Prostate gland (tissue), 2 donors: ENCODE measurements around the gene TBX4.

Source experiments
- POLR2A ChIP-seq: fragments of 450-650 bp; IDR thresholded peaks from one replicate; pipeline ENCODE4 v1.6.1; 2016; ENCODE audit warnings: antibody characterized with exemption, mild to moderate bottlenecking
- POLR2AphosphoS5 ChIP-seq: sonication (generic); formaldehyde crosslinking; IDR thresholded peaks from one replicate; pipeline ENCODE4 v1.6.1; 2017; ENCODE audit warnings: antibody characterized with exemption
- TF ChIP-seq, protein P1 (sequence below), 4 experiments: fragments of 200-600 bp in 2 of 4; fragments of 450-650 bp in 2 of 4; sonication (generic) in 2 of 4; IDR thresholded peaks; 1 replicate in 3 of 4; 2 replicates in 1 of 4; pipeline ENCODE4 v1.5.1; 2016 to 2019; ENCODE audit warnings: antibody characterized with exemption in 4 of 4, mild to moderate bottlenecking in 2 of 4, moderate library complexity in 2 of 4

GRCh38 chr17:61487161-61487988, 35.2 kb downstream of the TBX4 start:
- TF ChIP-seq, protein P1, sequence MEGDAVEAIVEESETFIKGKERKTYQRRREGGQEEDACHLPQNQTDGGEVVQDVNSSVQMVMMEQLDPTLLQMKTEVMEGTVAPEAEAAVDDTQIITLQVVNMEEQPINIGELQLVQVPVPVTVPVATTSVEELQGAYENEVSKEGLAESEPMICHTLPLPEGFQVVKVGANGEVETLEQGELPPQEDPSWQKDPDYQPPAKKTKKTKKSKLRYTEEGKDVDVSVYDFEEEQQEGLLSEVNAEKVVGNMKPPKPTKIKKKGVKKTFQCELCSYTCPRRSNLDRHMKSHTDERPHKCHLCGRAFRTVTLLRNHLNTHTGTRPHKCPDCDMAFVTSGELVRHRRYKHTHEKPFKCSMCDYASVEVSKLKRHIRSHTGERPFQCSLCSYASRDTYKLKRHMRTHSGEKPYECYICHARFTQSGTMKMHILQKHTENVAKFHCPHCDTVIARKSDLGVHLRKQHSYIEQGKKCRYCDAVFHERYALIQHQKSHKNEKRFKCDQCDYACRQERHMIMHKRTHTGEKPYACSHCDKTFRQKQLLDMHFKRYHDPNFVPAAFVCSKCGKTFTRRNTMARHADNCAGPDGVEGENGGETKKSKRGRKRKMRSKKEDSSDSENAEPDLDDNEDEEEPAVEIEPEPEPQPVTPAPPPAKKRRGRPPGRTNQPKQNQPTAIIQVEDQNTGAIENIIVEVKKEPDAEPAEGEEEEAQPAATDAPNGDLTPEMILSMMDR (IDR thresholded peaks at IDR 0.05), result no peak
- TF ChIP-seq POLR2A (no peak), POLR2AphosphoS5 (no peak)
